Measurements from ENCODE around the gene DHX29.
"Not testable (repeated sequence)": the region's sequence is repeated elsewhere in the genome, so short reads cannot be mapped to it uniquely, and the experiment has no call there.

Gene DHX29, protein sequence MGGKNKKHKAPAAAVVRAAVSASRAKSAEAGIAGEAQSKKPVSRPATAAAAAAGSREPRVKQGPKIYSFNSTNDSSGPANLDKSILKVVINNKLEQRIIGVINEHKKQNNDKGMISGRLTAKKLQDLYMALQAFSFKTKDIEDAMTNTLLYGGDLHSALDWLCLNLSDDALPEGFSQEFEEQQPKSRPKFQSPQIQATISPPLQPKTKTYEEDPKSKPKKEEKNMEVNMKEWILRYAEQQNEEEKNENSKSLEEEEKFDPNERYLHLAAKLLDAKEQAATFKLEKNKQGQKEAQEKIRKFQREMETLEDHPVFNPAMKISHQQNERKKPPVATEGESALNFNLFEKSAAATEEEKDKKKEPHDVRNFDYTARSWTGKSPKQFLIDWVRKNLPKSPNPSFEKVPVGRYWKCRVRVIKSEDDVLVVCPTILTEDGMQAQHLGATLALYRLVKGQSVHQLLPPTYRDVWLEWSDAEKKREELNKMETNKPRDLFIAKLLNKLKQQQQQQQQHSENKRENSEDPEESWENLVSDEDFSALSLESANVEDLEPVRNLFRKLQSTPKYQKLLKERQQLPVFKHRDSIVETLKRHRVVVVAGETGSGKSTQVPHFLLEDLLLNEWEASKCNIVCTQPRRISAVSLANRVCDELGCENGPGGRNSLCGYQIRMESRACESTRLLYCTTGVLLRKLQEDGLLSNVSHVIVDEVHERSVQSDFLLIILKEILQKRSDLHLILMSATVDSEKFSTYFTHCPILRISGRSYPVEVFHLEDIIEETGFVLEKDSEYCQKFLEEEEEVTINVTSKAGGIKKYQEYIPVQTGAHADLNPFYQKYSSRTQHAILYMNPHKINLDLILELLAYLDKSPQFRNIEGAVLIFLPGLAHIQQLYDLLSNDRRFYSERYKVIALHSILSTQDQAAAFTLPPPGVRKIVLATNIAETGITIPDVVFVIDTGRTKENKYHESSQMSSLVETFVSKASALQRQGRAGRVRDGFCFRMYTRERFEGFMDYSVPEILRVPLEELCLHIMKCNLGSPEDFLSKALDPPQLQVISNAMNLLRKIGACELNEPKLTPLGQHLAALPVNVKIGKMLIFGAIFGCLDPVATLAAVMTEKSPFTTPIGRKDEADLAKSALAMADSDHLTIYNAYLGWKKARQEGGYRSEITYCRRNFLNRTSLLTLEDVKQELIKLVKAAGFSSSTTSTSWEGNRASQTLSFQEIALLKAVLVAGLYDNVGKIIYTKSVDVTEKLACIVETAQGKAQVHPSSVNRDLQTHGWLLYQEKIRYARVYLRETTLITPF (N-terminal part only)

GRCh38 chr5:55307383-55308253 is at the start of gene DHX29, which contains the start of gene MTREX:
Gene DHX29, minus strand, starts transcription at chr5:55307694. Its CDS starts 121 bp downstream, at chr5:55307573.
Gene MTREX, plus strand, starts transcription at chr5:55307989. Its CDS starts 25 bp downstream, at chr5:55308014.
- DNase-seq (ENCODE audit: low read depth in 2 of 2) = peak; percentile 75 to 76

GRCh38 chr5:55356896-55357295 is 49.4 kb upstream of the DHX29 start:
- no peak for DNase-seq (ENCODE audit: low read depth in 2 of 2)

DNA sequence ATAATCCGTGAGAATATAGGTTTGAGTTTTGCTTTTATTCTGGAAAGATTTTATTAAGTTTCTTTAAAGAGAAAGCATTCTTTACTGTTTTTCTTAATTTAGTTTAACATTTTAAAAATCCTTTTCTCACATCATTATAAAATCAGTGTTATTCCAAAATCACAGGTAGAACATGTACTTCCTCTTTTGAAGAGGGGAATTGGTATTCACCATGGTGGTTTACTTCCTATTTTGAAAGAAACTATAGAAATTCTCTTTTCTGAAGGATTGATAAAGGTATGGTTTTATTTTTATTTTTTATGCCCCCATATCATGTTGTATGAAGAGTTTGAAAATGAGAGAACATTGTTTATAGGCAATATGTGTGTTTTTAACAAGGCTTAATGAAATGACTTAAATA is 43.3 kb upstream of the DHX29 start:
- no peak for DNase-seq (ENCODE audit: low read depth in 2 of 2)

DNA sequence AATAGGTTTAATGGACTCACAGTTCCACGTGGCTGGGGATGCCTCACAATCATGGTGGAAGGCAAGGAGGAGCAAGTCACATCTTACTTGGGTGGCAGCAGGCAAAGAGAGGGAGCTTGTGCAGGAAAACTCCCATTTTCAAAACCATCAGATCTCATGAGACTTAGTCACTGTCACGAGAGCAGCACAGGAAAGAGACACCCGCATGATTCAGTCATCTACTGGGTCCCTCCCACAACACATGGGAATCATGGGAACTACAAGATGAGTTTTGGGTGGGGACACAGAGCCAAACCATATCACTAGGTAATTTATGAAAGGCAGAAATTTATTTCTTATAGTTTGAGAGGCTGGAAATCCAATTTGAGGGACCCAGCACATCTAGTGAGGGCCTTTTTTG is 40.3 kb upstream of the DHX29 start:
- DNase-seq (ENCODE audit: low read depth in 2 of 2) = no peak

- no peak for DNase-seq (ENCODE audit: low read depth in 2 of 2)
Measured at GRCh38 chr5:55345327-55345726, 37.8 kb upstream of the DHX29 start.

DNA sequence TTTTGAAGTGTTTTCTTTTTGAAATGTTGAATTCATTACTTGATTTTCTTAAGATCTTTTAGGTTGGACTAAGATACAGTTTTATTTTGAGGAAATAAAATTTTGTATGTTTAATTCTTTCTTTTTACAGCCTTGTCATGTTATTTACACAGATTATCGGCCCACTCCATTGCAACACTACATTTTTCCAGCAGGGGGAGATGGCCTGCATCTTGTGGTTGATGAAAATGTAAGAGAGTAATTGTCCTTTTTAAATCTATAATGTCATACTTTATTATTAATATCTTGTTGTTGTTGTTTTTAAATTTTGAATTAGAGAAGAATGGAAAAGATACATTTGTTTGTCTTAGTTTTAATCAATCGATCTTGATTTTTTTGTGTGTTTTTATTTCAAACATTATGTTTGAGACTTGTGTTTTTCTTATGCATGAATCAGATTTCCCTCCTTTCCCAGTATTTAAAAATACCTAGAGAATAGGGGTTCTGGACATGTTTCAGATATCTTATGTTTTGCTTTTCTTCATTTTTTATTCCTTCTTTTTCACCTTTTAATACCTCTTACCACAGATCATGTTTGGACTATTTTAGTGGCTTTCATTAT is 37.0 kb upstream of the DHX29 start:
- DNase-seq (ENCODE audit: low read depth in 2 of 2) = peak; percentile 40 to 57

DNA sequence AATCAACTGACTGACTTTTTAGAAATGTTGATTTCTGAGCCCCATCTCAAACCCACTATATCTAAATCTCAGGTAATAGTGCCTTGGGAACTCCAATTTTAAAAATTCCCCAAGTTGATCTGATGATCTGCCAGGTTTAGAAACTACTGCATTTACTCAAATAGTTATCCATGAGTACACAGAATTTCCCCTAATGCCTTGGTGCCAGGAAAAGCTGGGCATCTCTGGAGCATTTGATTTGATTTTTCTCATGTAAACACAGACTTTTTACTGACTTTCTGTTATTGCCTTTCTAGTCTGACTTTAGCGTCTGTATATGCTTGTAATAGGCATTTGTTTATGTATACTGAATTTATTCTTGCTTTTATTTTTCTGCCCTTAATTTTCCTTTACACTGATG is 36.1 kb upstream of the DHX29 start:
- DNase-seq (ENCODE audit: low read depth in 2 of 2) = no peak

DNA sequence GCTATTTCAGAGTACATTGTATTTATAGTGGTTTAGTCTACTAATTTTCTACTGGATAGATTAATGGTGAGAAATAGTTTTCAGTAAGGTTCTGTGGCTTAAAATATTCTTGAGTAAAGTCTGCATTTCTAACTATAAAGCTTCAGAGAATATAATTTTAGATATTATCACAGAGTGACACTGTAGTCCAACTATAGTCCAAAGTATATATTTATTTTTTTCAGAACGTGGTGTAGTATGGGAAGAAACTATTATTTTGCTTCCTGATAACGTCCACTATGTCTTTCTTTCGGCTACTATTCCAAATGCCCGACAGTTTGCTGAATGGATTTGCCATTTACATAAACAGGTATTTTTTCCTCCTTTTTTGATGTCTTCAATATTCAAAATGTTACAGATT is 35.6 kb upstream of the DHX29 start:
- DNase-seq (ENCODE audit: low read depth in 2 of 2) = no peak

DNA sequence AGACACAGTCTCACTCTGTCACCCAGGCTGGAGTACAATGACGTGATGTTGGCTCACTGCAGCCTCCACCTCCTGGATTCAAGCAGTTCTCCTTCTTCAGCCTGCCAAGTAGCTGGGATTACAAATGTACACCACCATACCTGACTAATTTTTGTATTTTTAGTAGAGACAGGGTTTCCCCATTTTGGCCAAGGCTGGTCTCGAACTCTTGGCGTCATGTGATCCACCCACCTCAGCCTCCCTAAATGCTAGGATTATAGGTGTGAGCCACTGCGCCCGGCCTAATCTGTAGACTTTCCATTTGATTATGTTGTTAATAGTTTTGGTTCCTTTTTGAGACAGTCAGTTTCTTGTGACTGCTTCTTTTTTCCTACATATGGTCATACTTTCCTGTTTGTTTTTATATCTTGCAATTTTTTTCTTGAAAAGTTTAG is 31.3 kb upstream of the DHX29 start:
- peak in 1 of 2 donors; percentile 34 for DNase-seq (ENCODE audit: low read depth in 2 of 2)

- no peak for DNase-seq (ENCODE audit: low read depth in 2 of 2)
Measured at GRCh38 chr5:55338092-55338613, 30.7 kb upstream of the DHX29 start.

- DNase-seq (ENCODE audit: low read depth in 2 of 2) = no peak
Measured at GRCh38 chr5:55333811-55334210, 26.3 kb upstream of the DHX29 start.

DNA sequence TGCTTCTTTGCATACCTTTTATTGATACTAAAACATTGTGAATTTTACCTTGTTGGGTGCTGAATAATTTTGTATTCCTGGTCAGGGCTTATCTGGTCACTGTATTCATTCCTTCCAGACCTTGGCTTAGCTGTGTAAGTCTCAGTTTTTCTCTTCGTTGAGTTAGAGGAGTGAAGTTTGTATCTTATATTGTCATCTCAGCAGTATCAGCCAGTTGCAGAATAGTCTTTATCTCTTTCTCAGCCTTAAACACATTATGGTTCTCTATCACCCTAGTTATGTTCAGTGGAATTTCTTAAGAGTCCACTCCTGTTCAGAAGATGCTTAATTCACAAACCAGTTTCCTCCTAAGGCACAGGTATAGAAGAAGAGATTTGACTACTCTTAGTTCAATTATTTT is 25.5 kb upstream of the DHX29 start:
- no peak for DNase-seq (ENCODE audit: low read depth in 2 of 2)

- no peak for DNase-seq (ENCODE audit: low read depth in 2 of 2)
Measured at GRCh38 chr5:55331321-55331720, 23.8 kb upstream of the DHX29 start.

DNA sequence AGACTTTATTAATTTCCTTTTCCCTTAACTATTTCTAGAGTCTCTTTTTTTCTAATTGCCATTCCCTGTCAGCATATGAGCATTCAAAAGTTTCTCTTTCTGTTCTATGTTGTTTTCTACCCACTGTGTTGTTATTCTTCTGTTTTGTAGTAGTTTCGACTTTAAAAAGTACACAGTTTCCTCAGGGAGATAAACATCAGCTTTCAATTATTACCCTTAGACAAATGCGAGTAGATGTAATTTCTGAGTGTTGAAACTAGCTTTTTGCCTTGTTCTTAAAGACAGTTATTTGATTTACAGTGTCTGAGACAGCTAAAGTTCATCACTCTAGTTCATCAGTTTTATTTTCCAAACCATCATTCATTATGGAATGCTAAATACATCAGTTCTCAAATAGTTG is 19.8 kb upstream of the DHX29 start:
- no peak for DNase-seq (ENCODE audit: low read depth in 2 of 2)

DNA sequence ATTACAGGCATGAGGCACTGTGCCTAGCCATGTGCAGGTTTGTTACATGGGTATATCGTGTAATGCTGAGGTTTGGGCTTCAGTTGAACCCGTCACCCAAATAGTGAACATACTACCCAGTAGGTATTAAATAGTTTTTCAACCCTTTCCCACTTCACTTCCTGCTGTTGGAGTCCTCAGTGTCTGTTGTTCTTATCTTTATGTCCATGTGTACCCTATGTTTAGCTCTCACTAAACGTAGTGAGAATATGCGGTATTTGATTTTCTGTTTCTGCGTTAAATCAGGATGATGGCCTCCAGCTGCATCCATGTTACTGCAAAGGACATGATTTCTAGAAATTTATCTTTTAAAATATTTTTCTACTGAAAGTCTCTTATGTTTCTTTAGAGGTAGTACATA is 18.1 kb upstream of the DHX29 start:
- DNase-seq (ENCODE audit: low read depth in 2 of 2) = no peak

GRCh38 chr5:55324815-55325418 is 17.4 kb upstream of the DHX29 start:
- DNase-seq (ENCODE audit: low read depth in 2 of 2) = no peak

- no peak for DNase-seq (ENCODE audit: low read depth in 2 of 2)
Measured at GRCh38 chr5:55324006-55324405, 16.5 kb upstream of the DHX29 start.

DNA sequence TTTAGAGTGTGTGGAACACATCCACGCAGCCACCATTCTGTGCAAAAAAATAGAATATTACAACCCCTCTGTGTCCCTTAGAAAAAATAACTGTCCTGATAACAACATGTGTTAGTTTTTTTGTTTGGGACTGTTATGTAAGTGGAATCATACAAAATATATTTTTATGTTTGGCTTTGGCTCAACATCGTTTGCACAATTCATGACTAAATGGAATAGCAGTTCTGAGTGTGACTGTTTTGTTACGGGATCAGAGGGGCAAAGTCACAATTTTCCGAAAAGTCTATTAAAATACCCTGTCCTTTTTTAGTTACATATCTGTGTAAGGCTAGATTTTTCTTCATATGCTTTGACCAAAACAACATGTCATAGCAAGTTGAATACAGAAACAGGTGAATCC is 13.1 kb upstream of the DHX29 start:
- DNase-seq (ENCODE audit: low read depth in 2 of 2) = no peak

GRCh38 chr5:55319491-55319890 is 12.0 kb upstream of the DHX29 start:
- DNase-seq (ENCODE audit: low read depth in 2 of 2) = no peak

- DNase-seq (ENCODE audit: low read depth in 2 of 2) = not testable (repeated sequence)
Measured at GRCh38 chr5:55318237-55318636, 10.7 kb upstream of the DHX29 start.

Measured in stimulated activated CD4-positive, alpha-beta T cell treated with anti-CD3 and anti-CD28 coated beads, Interleukin-1b, Interleukin-23, amount 100 ng/mL, for 4 hours (primary cell).